H9 (cell line): Measurements from ENCODE around the gene RASAL1. TPM values are rescaled to one million over a fixed set of nuclear protein-coding genes. Genes with fewer than 3 reads are reported as not detected.

Experiments
- DNase-seq: peaks from one replicate; pipeline ENCODE4 v3.0.0-alpha.2; 2017
- H2AFZ ChIP-seq: one replicate; pipeline ENCODE4 v1.6.1; 2013; ENCODE audit warnings: mild to moderate bottlenecking, low read length, control low read depth, moderate library complexity
- H2AK5ac ChIP-seq: 2 replicates; pipeline ENCODE4 v1.6.1; 2013; ENCODE audit warnings: low read length, control low read depth, mixed read lengths; ENCODE audit not compliant: insufficient read length
- H2BK120ac ChIP-seq: one replicate; pipeline ENCODE4 v1.6.1; 2013; ENCODE audit warnings: low read depth, mild to moderate bottlenecking, low read length, control low read depth, inconsistent platforms; ENCODE audit not compliant: poor library complexity, severe bottlenecking
- H2BK12ac ChIP-seq: 2 replicates; pipeline ENCODE4 v1.6.1; 2013; ENCODE audit warnings: low read length, control low read depth, mixed read lengths, low read depth; ENCODE audit not compliant: insufficient read length
- H2BK15ac ChIP-seq: 2 replicates; pipeline ENCODE4 v1.6.1; 2013; ENCODE audit warnings: low read depth, low read length, control low read depth
- H2BK20ac ChIP-seq: one replicate; pipeline ENCODE4 v1.6.1; 2013; ENCODE audit warnings: low read depth, mild to moderate bottlenecking, low read length, control low read depth, inconsistent platforms; ENCODE audit not compliant: poor library complexity, severe bottlenecking
- H2BK5ac ChIP-seq: 2 replicates; pipeline ENCODE4 v1.6.1; 2013; ENCODE audit warnings: low read length, control low read depth, mixed read lengths; ENCODE audit not compliant: insufficient read length
- H3K14ac ChIP-seq: 2 replicates; pipeline ENCODE4 v1.6.1; 2013; ENCODE audit warnings: low read length, control low read depth; ENCODE audit not compliant: insufficient read depth
- H3K18ac ChIP-seq: 2 replicates; pipeline ENCODE4 v1.6.1; 2013; ENCODE audit warnings: low read depth, mild to moderate bottlenecking, mixed read lengths, low read length, control low read depth; ENCODE audit not compliant: insufficient read length
- H3K23ac ChIP-seq: 2 replicates; pipeline ENCODE4 v1.6.1; 2013; ENCODE audit warnings: low read length, control low read depth, mixed read lengths, low read depth; ENCODE audit not compliant: insufficient read length
- H3K23me2 ChIP-seq: 2 replicates; pipeline ENCODE4 v1.6.1; 2013; ENCODE audit warnings: low read depth, mild to moderate bottlenecking, mixed read lengths, low read length, control low read depth; ENCODE audit not compliant: insufficient read length, poor library complexity, severe bottlenecking
- H3K27ac ChIP-seq: 2 replicates; pipeline ENCODE4 v1.5.1; 2013; ENCODE audit warnings: low read length, control low read depth, mixed read lengths, low read depth; ENCODE audit not compliant: insufficient read length
- H3K27me3 ChIP-seq: 2 replicates; pipeline ENCODE4 v1.6.1; 2013; ENCODE audit warnings: low read length, control low read depth, inconsistent platforms; ENCODE audit not compliant: insufficient read depth
- H3K4ac ChIP-seq: 2 replicates; pipeline ENCODE4 v1.6.1; 2013; ENCODE audit warnings: low read depth, mild to moderate bottlenecking, control low read depth, inconsistent platforms, low read length, moderate library complexity
- H3K4me1 ChIP-seq: 2 replicates; pipeline ENCODE4 v1.6.1; 2013; ENCODE audit warnings: low read length, control low read depth, inconsistent platforms; ENCODE audit not compliant: insufficient read depth
- H3K4me2 ChIP-seq: 2 replicates; pipeline ENCODE4 v1.6.1; 2013; ENCODE audit warnings: low read length, control low read depth, mixed read lengths; ENCODE audit not compliant: insufficient read length, insufficient read depth
- H3K56ac ChIP-seq: 2 replicates; pipeline ENCODE4 v1.6.1; 2013; ENCODE audit warnings: low read depth, mild to moderate bottlenecking, mixed read lengths, low read length, control low read depth; ENCODE audit not compliant: insufficient read length
- H3K79me1 ChIP-seq: 2 replicates; pipeline ENCODE4 v1.6.1; 2013; ENCODE audit warnings: low read depth, mild to moderate bottlenecking, moderate library complexity, low read length, control low read depth, inconsistent platforms; ENCODE audit not compliant: insufficient read depth, poor library complexity, severe bottlenecking
- H3K79me2 ChIP-seq: 2 replicates; pipeline ENCODE4 v1.6.1; 2013; ENCODE audit warnings: low read length, control low read depth, inconsistent platforms; ENCODE audit not compliant: insufficient read depth
- H3K9ac ChIP-seq: 2 replicates; pipeline ENCODE4 v1.6.1; 2013; ENCODE audit warnings: low read length, control low read depth, mixed read lengths; ENCODE audit not compliant: insufficient read length; ENCODE audit errors: extremely low read depth
- H3K9me3 ChIP-seq: one replicate; pipeline ENCODE4 v1.6.1; 2013; ENCODE audit warnings: low read depth, low read length, inconsistent platforms; ENCODE audit not compliant: control insufficient read depth
- H3T11ph ChIP-seq: one replicate; pipeline ENCODE4 v1.6.1; 2013; ENCODE audit warnings: mild to moderate bottlenecking, low read length, control low read depth, inconsistent platforms
- H4K20me1 ChIP-seq: one replicate; pipeline ENCODE4 v1.6.1; 2013; ENCODE audit not compliant: control insufficient read depth, insufficient read length, insufficient read depth
- H4K5ac ChIP-seq: 2 replicates; pipeline ENCODE4 v1.6.1; 2013; ENCODE audit warnings: low read depth, mild to moderate bottlenecking, mixed read lengths, low read length, control low read depth; ENCODE audit not compliant: insufficient read length
- H4K8ac ChIP-seq: replicated peaks from 2 replicates; pipeline ENCODE4 v1.6.1; 2013; ENCODE audit warnings: low read length, control low read depth, mixed read lengths, low read depth; ENCODE audit not compliant: insufficient read length
- H4K91ac ChIP-seq: 2 replicates; pipeline ENCODE4 v1.6.1; 2013; ENCODE audit warnings: low read depth, mild to moderate bottlenecking, moderate library complexity, mixed read lengths, low read length, control low read depth; ENCODE audit not compliant: insufficient read length
- H3K27ac Mint-ChIP-seq, 3 experiments: 2 replicates in 2 of 3; 3 replicates in 1 of 3; pipeline ENCODE4 v1.8.0; 2020 to 2021; ENCODE audit warnings: mixed read lengths in 3 of 3, mild to moderate bottlenecking in 1 of 3, moderate library complexity in 1 of 3
- H3K27me3 Mint-ChIP-seq: 2 replicates; pipeline ENCODE4 v1.8.0; 2021; ENCODE audit warnings: low read depth, mild to moderate bottlenecking, moderate library complexity, mixed read lengths
- H3K36me3 Mint-ChIP-seq, 3 experiments: 2 replicates in 2 of 3; 3 replicates in 1 of 3; pipeline ENCODE4 v1.8.0; 2020 to 2021; ENCODE audit warnings: low read depth in 3 of 3, mixed read lengths in 3 of 3; ENCODE audit not compliant: insufficient read depth in 1 of 3
- H3K4me1 Mint-ChIP-seq, 2 experiments: 2 replicates each; pipeline ENCODE4 v1.8.0; 2020; ENCODE audit warnings: mixed read lengths in 2 of 2
- H3K4me3 Mint-ChIP-seq, 2 experiments: 2 replicates in 1 of 2; 3 replicates in 1 of 2; pipeline ENCODE4 v1.8.0; 2020 to 2021; ENCODE audit warnings: mild to moderate bottlenecking in 2 of 2, mixed read lengths in 2 of 2, moderate library complexity in 1 of 2
- H3K9me3 Mint-ChIP-seq, 2 experiments: 2 replicates in 1 of 2; 3 replicates in 1 of 2; pipeline ENCODE4 v1.8.0; 2020; ENCODE audit warnings: mild to moderate bottlenecking in 2 of 2, mixed read lengths in 2 of 2, moderate library complexity in 1 of 2
- CTCF ChIP-seq: fragments of 200-600 bp; sonication (generic); conservative IDR thresholded peaks from 3 replicates; pipeline ENCODE4 v1.8.0; 2021; ENCODE audit warnings: antibody characterized with exemption, mild to moderate bottlenecking
- WGBS: extraction: QIAGEN DNeasy Blood & Tissue Kit; methylation state at CpG from one replicate; pipeline ENCODE4 v1.1.7; 2013; ENCODE audit warnings: missing lambda C conversion rate, low lambda C conversion rate, mixed read lengths; ENCODE audit not compliant: insufficient read length; ENCODE audit errors: extremely low coverage; 5-methylcytosine and 5-hydroxymethylcytosine counted together
- total RNA-seq: library from RNA; stranded (reverse); gene quantifications from 2 replicates; pipeline ENCODE4 v1.2.1, GENCODE V29; 2021

Gene RASAL1
- total RNA-seq, 1 experiment from 2014 or later = 2.3 TPM

DNA sequence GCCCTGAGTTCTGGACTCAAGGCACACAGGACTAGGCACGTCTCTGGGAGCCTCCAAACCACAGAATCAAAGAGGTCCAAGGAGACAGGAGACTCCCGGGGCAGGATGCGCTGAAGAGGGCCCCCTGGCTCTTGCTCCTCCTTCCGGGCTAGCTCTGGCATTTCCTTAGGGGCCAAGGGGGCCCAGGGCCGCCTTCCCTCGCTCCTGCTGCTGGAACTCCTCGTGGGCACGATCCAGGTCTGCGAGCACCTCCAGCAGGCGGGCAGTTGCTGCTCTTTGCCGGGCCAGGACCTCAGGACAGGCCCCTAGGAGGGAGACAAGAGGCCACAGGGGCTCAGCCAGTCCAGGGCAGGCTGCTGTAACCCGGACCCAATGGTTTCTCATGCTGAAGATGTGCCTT lies 35.8 kb downstream of the RASAL1 start:
- Histone ChIP-seq H4K5ac (no peak overlapping the region), H3K79me2 (no peaks in the 10 kb centered on the region), H3K4me1 (no peaks in the 10 kb centered on the region), H3K4me2 (no peak overlapping the region), H4K91ac (no peak overlapping the region), H4K20me1 (peaks cover 4% of the 10 kb centered on the region), H3K14ac (no peak overlapping the region), H3T11ph (no peak overlapping the region), H2BK15ac (no peak overlapping the region), H2AFZ (no peak overlapping the region), H2BK20ac (no peak overlapping the region), H2BK120ac (no peak overlapping the region), H3K18ac (no peak overlapping the region), H4K8ac (no peak overlapping the region), H3K56ac (no peak overlapping the region), H3K9ac (no peak overlapping the region), H3K23ac (no peak overlapping the region), H3K23me2 (peaks cover 4% of the 10 kb centered on the region), H2BK5ac (no peak overlapping the region), H3K79me1 (no peaks in the 10 kb centered on the region), H3K27ac (no peak overlapping the region), H3K4ac (no peak overlapping the region), H3K9me3 (no peaks in the 10 kb centered on the region), H3K27me3 (no peaks in the 10 kb centered on the region), H2AK5ac (no peak overlapping the region), H2BK12ac (no peak overlapping the region)
- no peak for TF ChIP-seq CTCF
- WGBS = no CpG with 5 or more reads among the region's 12 CpGs
- Mint-ChIP-seq H3K9me3 (no peaks in the 10 kb centered on the region), H3K27me3 (no peaks in the 10 kb centered on the region; the same call in 1 of the 2 replicates), H3K27ac (0 out of 7 replicates have a peak overlapping the region, but pooled peaks of 1 of the 3 experiments have one; percentile 52), H3K4me1 (peaks cover 9 to 16% of the 10 kb centered on the region in 2 experiments), H3K4me3 (no peak overlapping the region), H3K36me3 (no peaks in the 10 kb centered on the region; a peak in 1 of 7 replicates)
- DNase-seq = no peak
